K562 (cell line): Measurements from ENCODE around the gene GLI1. TPM values are rescaled to one million over a fixed set of nuclear protein-coding genes. Genes with fewer than 3 reads are reported as not detected.

ENCODE experiments used
- BCOR ChIP-seq: fragments of 450-650 bp; IDR thresholded peaks from 2 replicates; pipeline ENCODE4 v1.6.1; 2016
- CBX8 ChIP-seq: fragments of 200-600 bp; sonication (generic); IDR thresholded peaks from 2 replicates; pipeline ENCODE4 v1.6.1; 2012; ENCODE audit warnings: borderline replicate concordance, mixed run types, low read depth, mild to moderate bottlenecking, moderate library complexity, mixed read lengths, low read length, control low read depth, inconsistent platforms; ENCODE audit not compliant: poor library complexity, severe bottlenecking; ENCODE audit errors: extremely low read depth
- ERF ChIP-seq: fragments of 450-650 bp; formaldehyde crosslinking; IDR thresholded peaks from 2 replicates; pipeline ENCODE4 v1.4.0; 2020; ENCODE audit warnings: mild to moderate bottlenecking, mixed read lengths
- GABPA ChIP-seq: fragments of 200-800 bp; sonication (Bioruptor generic); conservative IDR thresholded peaks from 2 replicates; pipeline ENCODE4 v1.6.1; 2016; ENCODE audit warnings: low read depth, missing genetic modification characterization, missing compliant biosample characterization
- KAT8 ChIP-seq: fragments of 450-650 bp; IDR thresholded peaks from 2 replicates; pipeline ENCODE4 v1.6.1; 2016; ENCODE audit warnings: low read depth, mild to moderate bottlenecking
- MXD1 ChIP-seq: fragments of 250-450 bp; sonication (Bioruptor Pico); IDR thresholded peaks from 2 replicates; pipeline ENCODE4 v1.8.0; 2021; ENCODE audit warnings: borderline replicate concordance, mild to moderate bottlenecking, moderate library complexity; ENCODE audit not compliant: poor library complexity, severe bottlenecking
- PHTF2 ChIP-seq: fragments of 250-450 bp; sonication (Bioruptor Pico); IDR thresholded peaks from 2 replicates; pipeline ENCODE4 v1.5.0; 2021; ENCODE audit warnings: mild to moderate bottlenecking
- SIN3B ChIP-seq: fragments of 450-650 bp; IDR thresholded peaks from 2 replicates; pipeline ENCODE4 v1.6.1; 2017; ENCODE audit warnings: low read depth, mild to moderate bottlenecking, moderate library complexity
- UBTF ChIP-seq, 2 experiments: IDR thresholded peaks; 2 replicates each; pipeline ENCODE4 v1.6.1; 2012; ENCODE audit warnings: improper control_type of control experiment in 2 of 2, low read depth in 2 of 2, low read length in 2 of 2, borderline replicate concordance in 1 of 2
- YY1 ChIP-seq, 3 experiments: IDR thresholded peaks; 2 replicates each; pipeline ENCODE4 v1.6.1; 2011; ENCODE audit warnings: low read length in 2 of 3, mild to moderate bottlenecking in 2 of 3, moderate library complexity in 2 of 3, borderline replicate concordance in 1 of 3, control low read depth in 1 of 3, low read depth in 1 of 3; ENCODE audit not compliant: insufficient read depth in 3 of 3, insufficient replicate concordance in 2 of 3, control insufficient read depth in 1 of 3, insufficient read length in 1 of 3; ENCODE audit errors: extremely low read depth in 1 of 3
- ZBTB11 ChIP-seq, 3 experiments: fragments of 200-800 bp in 1 of 3; fragments of 250-450 bp in 1 of 3; fragments of 450-650 bp in 1 of 3; sonication (Bioruptor Pico) in 1 of 3; sonication (Bioruptor generic) in 1 of 3; formaldehyde crosslinking in 1 of 3; IDR thresholded peaks; 2 replicates each; pipeline versions ENCODE4 v1.6.1 to v1.8.0; 2016 to 2022; ENCODE audit warnings: mild to moderate bottlenecking in 2 of 3, missing genetic modification characterization in 2 of 3, missing compliant biosample characterization in 1 of 3, moderate library complexity in 1 of 3
- ZFP91 ChIP-seq: sonication (generic); formaldehyde crosslinking; IDR thresholded peaks from 2 replicates; pipeline ENCODE4 v1.8.0; 2022; ENCODE audit warnings: mild to moderate bottlenecking, missing genetic modification reagents
- ZKSCAN1 ChIP-seq: fragments of 150-350 bp; IDR thresholded peaks from 2 replicates; pipeline ENCODE4 v1.6.1; 2016; ENCODE audit warnings: low read depth, low read length
- ZKSCAN3 ChIP-seq: fragments of 250-450 bp; sonication (Bioruptor Pico); IDR thresholded peaks from 2 replicates; pipeline ENCODE4 v1.4.0; 2020
- ZNF12 ChIP-seq: sonication (generic); formaldehyde crosslinking; IDR thresholded peaks from 2 replicates; pipeline ENCODE4 v1.4.0; 2020; ENCODE audit warnings: mild to moderate bottlenecking, missing genetic modification reagents
- ZNF165 ChIP-seq: fragments of 250-450 bp; sonication (Bioruptor Pico); IDR thresholded peaks from 2 replicates; pipeline ENCODE4 v1.4.0; 2020; ENCODE audit warnings: borderline replicate concordance
- ZNF217 ChIP-seq: sonication (generic); formaldehyde crosslinking; IDR thresholded peaks from 2 replicates; pipeline ENCODE4 v1.8.0; 2022; ENCODE audit warnings: mild to moderate bottlenecking, missing genetic modification reagents
- ZNF274 ChIP-seq: IDR thresholded peaks from 2 replicates; pipeline ENCODE4 v1.6.1; 2011; ENCODE audit warnings: low read depth, mild to moderate bottlenecking, low read length, moderate library complexity, borderline replicate concordance
- polyA plus RNA-seq, 8 experiments: library from polyadenylated mRNA; depleted of rRNA in 4 of 8; stranded (reverse) in 5 of 8; unstranded in 3 of 8; fragments of >200 nt; fragmentation: Nextera tagmentation in 2 of 8; fragmentation: Illumina TruSeq in 1 of 8; extraction: Ambion mirVana in 2 of 8; extraction: Trizol in 1 of 8; gene quantifications; 2 replicates each; pipeline versions ENCODE4 v1.2.1 to v1.2.3, GENCODE V29; 2011 to 2014; ENCODE audit warnings: inconsistent platforms in 1 of 8, missing spikeins in 1 of 8
- total RNA-seq, 7 experiments: library from RNA; depleted of rRNA in 6 of 7; stranded (reverse); fragments of >200 nt in 6 of 7; fragmentation: Illumina TruSeq in 2 of 7; extraction: Trizol in 2 of 7; gene quantifications; 2 replicates each; pipeline versions ENCODE4 v1.2.1 to v1.2.3, GENCODE V29; 2011 to 2021; ENCODE audit warnings: low replicate concordance in 1 of 7

Gene GLI1
- total and polyA plus RNA-seq, 9 of the 15 experiments (the other 6 are each of a cell fraction or from before 2014, with no cell fraction given): 0.24 to 3.7 (median 0.61) TPM

GRCh38 chr12:57488402-57489156, 29.0 kb downstream of the GLI1 start (continued):
- no peak for TF ChIP-seq ZFP91 (CRISPR knock-in tag)
- TF ChIP-seq BCOR: no peak
- TF ChIP-seq PHTF2 (CRISPR knock-in tag): no peak
- TF ChIP-seq ZNF217: no peak
- no peak for TF ChIP-seq ZKSCAN3 (CRISPR knock-in tag)
- no peak for TF ChIP-seq ZBTB11 (CRISPR knock-in tag; IDR thresholded peaks at IDR 0.05)
- no peak for TF ChIP-seq ERF (CRISPR knock-in tag)
- TF ChIP-seq SIN3B: no peak
- no peak for TF ChIP-seq UBTF (IDR thresholded peaks at IDR 0.05; ENCODE audit: borderline replicate concordance in 1 of 2, low read depth in 2 of 2, low read length in 2 of 2)
- no peak; the same call in 1 of the 2 replicates for TF ChIP-seq ZNF12 (CRISPR knock-in tag)
- TF ChIP-seq KAT8: no peak
- TF ChIP-seq ZKSCAN1: no peak
- TF ChIP-seq CBX8: no peak
- TF ChIP-seq YY1 (IDR thresholded peaks at IDR 0.05; ENCODE audit: borderline replicate concordance in 1 of 3, control insufficient read depth in 1 of 3, extremely low read depth in 1 of 3, insufficient read depth in 3 of 3, insufficient read length in 1 of 3, insufficient replicate concordance in 2 of 3, low read depth in 1 of 3, low read length in 2 of 3): no peak
- TF ChIP-seq ZNF274: no peak
- no peak for TF ChIP-seq GABPA (tag)
- no peak for TF ChIP-seq ZNF165 (CRISPR knock-in tag)
- no peak for TF ChIP-seq MXD1 (CRISPR knock-in tag)
